ENCODE results near the gene NSRP1. TPM values are rescaled to one million over a fixed set of nuclear protein-coding genes. Genes with fewer than 3 reads are reported as not detected.

The NSRP1 gene
- total RNA-seq, 1 donor from 2014 or later, result 17.4 TPM

GRCh38 chr17:30174556-30174955 is 57.9 kb downstream of the NSRP1 start:
- Histone ChIP-seq H3K27ac (no peak overlapping the region), H3K4me1 (no peaks in the 10 kb centered on the region), H3K4me3 (no peak overlapping the region), H3K27me3 (no peaks in the 10 kb centered on the region), H3K9me3 (no peaks in the 10 kb centered on the region), H3K36me3 (peaks cover 0 to 4% of the 10 kb centered on the region in 2 donors)
- no peak for DNase-seq (ENCODE audit: extremely low spot score in 2 of 2)
- intact Hi-C loops (cut with DNase I), result no loop called here
- TF ChIP-seq POLR2AphosphoS5 (IDR thresholded peaks at IDR 0.05; ENCODE audit: insufficient read depth in 1 of 2, low read depth in 1 of 2), result no peak
- no peak for TF ChIP-seq CTCF (IDR thresholded peaks at IDR 0.05)
- no peak for TF ChIP-seq POLR2A (IDR thresholded peaks at IDR 0.05)

- no peak for TF ChIP-seq POLR2AphosphoS5 (IDR thresholded peaks at IDR 0.05; ENCODE audit: insufficient read depth in 1 of 2, low read depth in 1 of 2)
- TF ChIP-seq CTCF (IDR thresholded peaks at IDR 0.05), result no peak
- no peak for TF ChIP-seq POLR2A (IDR thresholded peaks at IDR 0.05)
- Histone ChIP-seq H3K36me3 (peaks cover 0 to 25% of the 10 kb centered on the region in 2 donors), H3K9me3 (no peaks in the 10 kb centered on the region), H3K4me1 (no peaks in the 10 kb centered on the region), H3K4me3 (no peak overlapping the region), H3K27ac (no peak overlapping the region), H3K27me3 (no peaks in the 10 kb centered on the region)
- intact Hi-C loops (cut with DNase I), result no loop called here
- DNase-seq (ENCODE audit: extremely low spot score in 2 of 2), result no peak
Observed at GRCh38 chr17:30176855-30177254, 60.2 kb downstream of the NSRP1 start.

GRCh38 chr17:30186761-30187160 is 70.1 kb downstream of the NSRP1 start:
- Histone ChIP-seq H3K27me3 (no peaks in the 10 kb centered on the region), H3K4me1 (no peaks in the 10 kb centered on the region), H3K36me3 (peaks cover 0 to 33% of the 10 kb centered on the region in 2 donors), H3K9me3 (no peaks in the 10 kb centered on the region), H3K4me3 (no peak overlapping the region), H3K27ac (no peak overlapping the region)
- no peak for DNase-seq (ENCODE audit: extremely low spot score in 2 of 2)
- TF ChIP-seq POLR2A (IDR thresholded peaks at IDR 0.05) (no peak), CTCF (IDR thresholded peaks at IDR 0.05) (no peak), POLR2AphosphoS5 (IDR thresholded peaks at IDR 0.05; ENCODE audit: insufficient read depth in 1 of 2, low read depth in 1 of 2) (no peak)
- intact Hi-C loops (cut with DNase I), result no loop called here

GRCh38 chr17:30187573-30187972 is 71.0 kb downstream of the NSRP1 start:
- intact Hi-C loops (cut with DNase I), result no loop called here
- DNase-seq (ENCODE audit: extremely low spot score in 2 of 2), result no peak
- no peaks in the 10 kb centered on the region for H3K4me1 ChIP-seq
- no peak overlapping the region for H3K27ac ChIP-seq
- H3K9me3 ChIP-seq, result no peaks in the 10 kb centered on the region
- no peaks in the 10 kb centered on the region for H3K27me3 ChIP-seq
- no peak overlapping the region for H3K4me3 ChIP-seq
- TF ChIP-seq CTCF (IDR thresholded peaks at IDR 0.05) (no peak), POLR2AphosphoS5 (IDR thresholded peaks at IDR 0.05; ENCODE audit: insufficient read depth in 1 of 2, low read depth in 1 of 2) (no peak), POLR2A (IDR thresholded peaks at IDR 0.05) (no peak)
- H3K36me3 ChIP-seq, result peaks cover 0 to 26% of the 10 kb centered on the region in 2 donors

- DNase-seq (ENCODE audit: extremely low spot score in 2 of 2), result no peak
Observed at GRCh38 chr17:30188211-30188939, 71.8 kb downstream of the NSRP1 start.

More at GRCh38 chr17:30188211-30188939, 71.8 kb downstream of the NSRP1 start:
- Histone ChIP-seq H3K27ac (no peak overlapping the region), H3K4me1 (no peaks in the 10 kb centered on the region), H3K9me3 (no peaks in the 10 kb centered on the region), H3K36me3 (peaks cover 0 to 21% of the 10 kb centered on the region in 2 donors), H3K4me3 (no peak overlapping the region), H3K27me3 (no peaks in the 10 kb centered on the region)
- TF ChIP-seq POLR2A (IDR thresholded peaks at IDR 0.05), result no peak
- intact Hi-C loops (cut with DNase I), result no loop called here
